Measurements from ENCODE around the gene CATSPER3.

DNA sequence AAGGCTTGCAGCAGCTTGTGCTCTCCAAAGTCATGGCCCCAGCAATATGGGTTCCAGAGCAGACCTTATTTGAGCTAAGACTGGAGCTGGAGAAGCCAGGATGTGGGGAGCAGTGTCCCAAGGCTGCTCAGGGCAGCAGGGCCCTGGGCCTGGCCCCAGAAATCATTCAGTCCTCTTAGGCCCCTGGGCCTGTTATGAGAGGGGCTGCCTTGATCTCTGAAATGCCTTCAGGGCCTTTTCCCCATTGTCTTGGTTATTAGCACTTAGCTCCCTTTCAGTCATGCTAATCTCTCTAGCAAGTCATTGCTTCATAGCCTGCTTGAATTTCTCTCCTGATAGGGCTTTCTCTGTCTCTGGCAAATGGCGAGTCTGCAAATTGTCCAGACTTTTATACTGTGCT, 9.1 kb downstream of the CATSPER3 start:
- no peak for TF ChIP-seq POLR2A (IDR thresholded peaks at IDR 0.05; ENCODE audit: low read length)
- TF ChIP-seq GATA1 (IDR thresholded peaks at IDR 0.05; ENCODE audit: low read depth, low read length): no peak

Data from erythroblast (primary cell).